Hepatocyte (in vitro differentiated cells): ENCODE data around the gene CCRL2. TPM values are rescaled to one million over a fixed set of nuclear protein-coding genes. Genes with fewer than 3 reads are reported as not detected.

Experiments used
- DNase-seq: peaks from one replicate; pipeline ENCODE4 v3.0.0-alpha.2; 2016; ENCODE audit warnings: low spot score
- H2AFZ ChIP-seq: fragments of 200-600 bp; sonication (generic); 2 replicates; pipeline ENCODE4 v1.6.0; 2016; ENCODE audit warnings: antibody characterized with exemption, mild to moderate bottlenecking
- H3K27ac ChIP-seq: fragments of 200-600 bp; sonication (generic); 2 replicates; pipeline ENCODE4 v1.5.1; 2016; ENCODE audit warnings: mild to moderate bottlenecking
- H3K27me3 ChIP-seq: fragments of 200-600 bp; sonication (generic); 2 replicates; pipeline ENCODE4 v1.6.1; 2016
- H3K36me3 ChIP-seq: fragments of 200-600 bp; sonication (generic); replicated peaks from 2 replicates; pipeline ENCODE4 v1.5.1; 2016; ENCODE audit warnings: low read depth; ENCODE audit not compliant: insufficient read depth
- H3K4me1 ChIP-seq: fragments of 200-600 bp; sonication (generic); 2 replicates; pipeline ENCODE4 v1.5.1; 2016; ENCODE audit warnings: mild to moderate bottlenecking, moderate library complexity; ENCODE audit not compliant: insufficient read depth
- H3K4me2 ChIP-seq: fragments of 200-600 bp; sonication (generic); 2 replicates; pipeline ENCODE4 v1.6.0; 2016
- H3K4me3 ChIP-seq: fragments of 200-600 bp; sonication (generic); 2 replicates; pipeline ENCODE4 v1.5.1; 2016; ENCODE audit warnings: mild to moderate bottlenecking
- H3K79me2 ChIP-seq: fragments of 200-600 bp; sonication (generic); 2 replicates; pipeline ENCODE4 v1.6.0; 2017; ENCODE audit warnings: mild to moderate bottlenecking
- H3K9me2 ChIP-seq: fragments of 200-600 bp; sonication (generic); replicated peaks from 2 replicates; pipeline ENCODE4 v1.6.0; 2017; ENCODE audit warnings: mild to moderate bottlenecking; ENCODE audit not compliant: insufficient read depth
- H3K9me3 ChIP-seq: fragments of 200-600 bp; sonication (generic); 2 replicates; pipeline ENCODE4 v1.5.1; 2016; ENCODE audit warnings: low read depth, mild to moderate bottlenecking
- H4K20me1 ChIP-seq: fragments of 200-600 bp; sonication (generic); 2 replicates; pipeline ENCODE4 v1.6.0; 2016; ENCODE audit warnings: mild to moderate bottlenecking; ENCODE audit not compliant: insufficient read depth, poor library complexity, severe bottlenecking
- EZH2 ChIP-seq: fragments of 200-600 bp; sonication (generic); IDR thresholded peaks from 2 replicates; pipeline ENCODE4 v1.6.1; 2016; ENCODE audit warnings: antibody characterized with exemption, mild to moderate bottlenecking, borderline replicate concordance
- EZH2phosphoT487 ChIP-seq: fragments of 200-600 bp; sonication (generic); IDR thresholded peaks from one replicate; pipeline ENCODE4 v1.6.1; 2018; ENCODE audit warnings: antibody characterized with exemption, mild to moderate bottlenecking, low read depth, moderate library complexity; ENCODE audit not compliant: unreplicated experiment, severe bottlenecking
- WGBS: methylation state at CpG from one replicate; pipeline ENCODE4 v1.1.6; 2016; ENCODE audit warnings: low lambda C conversion rate; ENCODE audit errors: missing lambda C conversion rate; 5-methylcytosine and 5-hydroxymethylcytosine counted together
- polyA plus RNA-seq: library from polyadenylated mRNA; unstranded; fragments of >200 nt; fragmentation: Nextera tagmentation; extraction: Ambion mirVana; gene quantifications from 2 replicates; pipeline ENCODE4 v1.2.1, GENCODE V29; 2016
- total RNA-seq: library from RNA; depleted of rRNA; stranded (reverse); fragments of >200 nt; gene quantifications from 2 replicates; pipeline ENCODE4 v1.2.3, GENCODE V29; 2014
- TF ChIP-seq, protein P1 (sequence below): fragments of 200-600 bp; sonication (generic); IDR thresholded peaks from 2 replicates; pipeline ENCODE4 v1.5.1; 2016; ENCODE audit warnings: antibody characterized with exemption, mild to moderate bottlenecking; ENCODE audit not compliant: poor library complexity

CCRL2 gene
- total and polyA plus RNA-seq, 2 experiments from 2014 or later = 1.5 to 4.0 TPM

DNA sequence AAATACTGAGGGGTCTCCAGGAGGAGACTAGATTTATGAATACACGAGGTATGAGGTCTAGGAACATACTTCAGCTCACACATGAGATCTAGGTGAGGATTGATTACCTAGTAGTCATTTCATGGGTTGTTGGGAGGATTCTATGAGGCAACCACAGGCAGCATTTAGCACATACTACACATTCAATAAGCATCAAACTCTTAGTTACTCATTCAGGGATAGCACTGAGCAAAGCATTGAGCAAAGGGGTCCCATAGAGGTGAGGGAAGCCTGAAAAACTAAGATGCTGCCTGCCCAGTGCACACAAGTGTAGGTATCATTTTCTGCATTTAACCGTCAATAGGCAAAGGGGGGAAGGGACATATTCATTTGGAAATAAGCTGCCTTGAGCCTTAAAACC, 31.8 kb upstream of the CCRL2 start:
- Histone ChIP-seq H3K27me3 (peaks cover 23% of the 10 kb centered on the region), H3K4me2 (no peak overlapping the region), H2AFZ (no peak overlapping the region), H3K9me2 (no peaks in the 10 kb centered on the region), H3K79me2 (no peaks in the 10 kb centered on the region), H3K27ac (no peak overlapping the region), H3K9me3 (no peaks in the 10 kb centered on the region), H3K36me3 (no peaks in the 10 kb centered on the region), H4K20me1 (no peaks in the 10 kb centered on the region), H3K4me3 (no peak overlapping the region), H3K4me1 (no peaks in the 10 kb centered on the region)
- DNase-seq = no peak
- 85% methylated on average over 2 of the region's 2 CpGs for WGBS
- TF ChIP-seq EZH2phosphoT487 = no peak
- TF ChIP-seq EZH2 = no peak
- TF ChIP-seq, protein P1, sequence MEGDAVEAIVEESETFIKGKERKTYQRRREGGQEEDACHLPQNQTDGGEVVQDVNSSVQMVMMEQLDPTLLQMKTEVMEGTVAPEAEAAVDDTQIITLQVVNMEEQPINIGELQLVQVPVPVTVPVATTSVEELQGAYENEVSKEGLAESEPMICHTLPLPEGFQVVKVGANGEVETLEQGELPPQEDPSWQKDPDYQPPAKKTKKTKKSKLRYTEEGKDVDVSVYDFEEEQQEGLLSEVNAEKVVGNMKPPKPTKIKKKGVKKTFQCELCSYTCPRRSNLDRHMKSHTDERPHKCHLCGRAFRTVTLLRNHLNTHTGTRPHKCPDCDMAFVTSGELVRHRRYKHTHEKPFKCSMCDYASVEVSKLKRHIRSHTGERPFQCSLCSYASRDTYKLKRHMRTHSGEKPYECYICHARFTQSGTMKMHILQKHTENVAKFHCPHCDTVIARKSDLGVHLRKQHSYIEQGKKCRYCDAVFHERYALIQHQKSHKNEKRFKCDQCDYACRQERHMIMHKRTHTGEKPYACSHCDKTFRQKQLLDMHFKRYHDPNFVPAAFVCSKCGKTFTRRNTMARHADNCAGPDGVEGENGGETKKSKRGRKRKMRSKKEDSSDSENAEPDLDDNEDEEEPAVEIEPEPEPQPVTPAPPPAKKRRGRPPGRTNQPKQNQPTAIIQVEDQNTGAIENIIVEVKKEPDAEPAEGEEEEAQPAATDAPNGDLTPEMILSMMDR = no peak

DNA sequence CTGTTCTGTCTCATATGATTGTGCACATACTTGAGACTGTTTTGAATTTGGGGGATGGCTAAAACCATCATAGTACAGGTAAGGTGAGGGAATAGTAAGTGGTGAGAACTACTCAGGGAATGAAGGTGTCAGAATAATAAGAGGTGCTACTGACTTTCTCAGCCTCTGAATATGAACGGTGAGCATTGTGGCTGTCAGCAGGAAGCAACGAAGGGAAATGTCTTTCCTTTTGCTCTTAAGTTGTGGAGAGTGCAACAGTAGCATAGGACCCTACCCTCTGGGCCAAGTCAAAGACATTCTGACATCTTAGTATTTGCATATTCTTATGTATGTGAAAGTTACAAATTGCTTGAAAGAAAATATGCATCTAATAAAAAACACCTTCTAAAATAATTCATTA, 31.2 kb upstream of the CCRL2 start:
- 47% methylated on average over 2 of the region's 2 CpGs for WGBS
- Histone ChIP-seq H3K4me1 (no peaks in the 10 kb centered on the region), H2AFZ (no peak overlapping the region), H4K20me1 (no peaks in the 10 kb centered on the region), H3K27me3 (peaks cover 23% of the 10 kb centered on the region), H3K4me2 (no peak overlapping the region), H3K27ac (no peak overlapping the region), H3K9me3 (no peaks in the 10 kb centered on the region), H3K79me2 (no peaks in the 10 kb centered on the region), H3K9me2 (no peaks in the 10 kb centered on the region), H3K36me3 (no peaks in the 10 kb centered on the region), H3K4me3 (no peak overlapping the region)
- DNase-seq = no peak
- TF ChIP-seq, protein P1 = no peak
- TF ChIP-seq EZH2phosphoT487 (no peak), EZH2 (no peak)

DNA sequence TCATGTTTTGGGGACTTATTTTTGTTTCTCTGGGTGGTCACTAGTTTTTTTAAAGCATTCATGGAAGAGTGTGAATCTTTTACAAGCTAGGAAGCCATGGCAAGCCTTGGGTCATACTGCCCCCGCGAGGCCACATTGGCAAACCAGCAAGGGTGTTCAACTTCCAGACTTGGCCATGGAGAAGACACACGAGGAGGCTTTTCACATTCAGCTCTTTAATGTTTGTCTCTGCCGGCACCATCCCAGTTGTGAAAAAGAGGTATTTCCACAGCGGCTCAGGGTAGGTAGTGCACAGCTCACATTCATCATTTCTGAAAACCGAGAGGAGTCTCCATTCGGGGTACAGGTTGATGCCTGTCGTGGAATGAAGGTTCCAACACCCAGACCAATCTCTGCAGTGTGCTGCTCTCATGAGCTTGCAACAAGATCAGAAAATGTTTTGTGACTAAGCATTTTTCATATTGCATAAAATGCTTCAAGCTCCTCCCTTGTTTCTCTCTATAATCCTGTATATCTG, 28.6 kb upstream of the CCRL2 start:
- WGBS = 46% methylated on average over 8 of the region's 8 CpGs
- H3K9me2 ChIP-seq = no peaks in the 10 kb centered on the region
- peaks cover 17% of the 10 kb centered on the region for H3K27me3 ChIP-seq
- H3K9me3 ChIP-seq = no peaks in the 10 kb centered on the region
- TF ChIP-seq EZH2 = no peak
- TF ChIP-seq, protein P1 = peak; percentile 81
- no peaks in the 10 kb centered on the region for H3K36me3 ChIP-seq
- no peak overlapping the region for H3K27ac ChIP-seq
- no peak overlapping the region for H3K4me2 ChIP-seq
- H3K79me2 ChIP-seq = no peaks in the 10 kb centered on the region
- no peaks in the 10 kb centered on the region for H3K4me1 ChIP-seq
- H2AFZ ChIP-seq = no peak overlapping the region
- H3K4me3 ChIP-seq = no peak overlapping the region
- no peaks in the 10 kb centered on the region for H4K20me1 ChIP-seq
- peak; percentile 82 for DNase-seq
